Adrenal gland (tissue), 12 donors: ENCODE data around the gene NCK1. TPM values are rescaled to one million over a fixed set of nuclear protein-coding genes. Genes with fewer than 3 reads are reported as not detected.

Source experiments
- DNase-seq, 7 donors: peaks; one replicate each; pipeline ENCODE4 v3.0.0-alpha.2; 2019 to 2020
- H3K27ac ChIP-seq, 5 donors: fragments of 200-600 bp; sonication (generic) in 4 of 5; 1 replicate in 3 of 5; 2 replicates in 2 of 5; pipeline versions ENCODE4 v1.5.1 to v1.8.0; 2016 to 2020; ENCODE audit warnings: mild to moderate bottlenecking in 1 of 5
- H3K27me3 ChIP-seq: fragments of 200-600 bp; 2 replicates; pipeline ENCODE4 v1.8.0; 2021
- H3K36me3 ChIP-seq, 2 donors: fragments of 200-600 bp; replicated peaks in 1 of 2; 1 replicate in 1 of 2; 2 replicates in 1 of 2; pipeline versions ENCODE4 v1.5.1 to v1.8.0; 2018 to 2022
- H3K4me1 ChIP-seq, 2 donors: fragments of 200-600 bp; replicated peaks in 1 of 2; 1 replicate in 1 of 2; 2 replicates in 1 of 2; pipeline versions ENCODE4 v1.5.1 to v1.8.0; 2018 to 2021
- H3K4me3 ChIP-seq, 4 donors: fragments of 200-600 bp; sonication (generic) in 3 of 4; one replicate each; pipeline ENCODE4 v1.5.1; 2016 to 2018
- H3K9me3 ChIP-seq, 3 donors: fragments of 200-600 bp; sonication (generic) in 1 of 3; replicated peaks in 1 of 3; 1 replicate in 2 of 3; 2 replicates in 1 of 3; pipeline versions ENCODE4 v1.5.1 to v1.8.0; 2016 to 2021
- POLR2A ChIP-seq, 2 donors: fragments of 450-650 bp; IDR thresholded peaks; one replicate each; pipeline ENCODE4 v1.6.1; 2017; ENCODE audit warnings: antibody characterized with exemption in 2 of 2, mild to moderate bottlenecking in 2 of 2, moderate library complexity in 1 of 2
- WGBS, 4 donors: extraction: QIAGEN DNeasy Blood & Tissue Kit in 2 of 4; methylation state at CpG; one replicate each; pipeline versions ENCODE4 v1.1.5 to v1.1.7; 2013 to 2017; 5-methylcytosine and 5-hydroxymethylcytosine counted together
- intact Hi-C, 2 donors: fragments of 100-400 bp; cut with DNase I; formaldehyde crosslinking; loops; one replicate each; pipeline versions ENCODE4 v1.14.1 to v1.15.0; 2022 to 2023
- polyA plus RNA-seq, 3 donors: library from polyadenylated mRNA; stranded (reverse); fragments of 200-250 nt in 2 of 3; fragments of 350-450 nt in 1 of 3; fragmentation: Illumina TruSeq in 1 of 3; extraction: RNeasy Lipid Tissue Mini Kit (QIAGEN cat#74804) in 1 of 3; gene quantifications; one replicate each; pipeline ENCODE4 v1.2.3, GENCODE V29; 2013 to 2014
- total RNA-seq, 9 donors: library from RNA; depleted of rRNA in 4 of 9; stranded (reverse); fragments of >200 nt in 4 of 9; fragments of 120-200 nt in 1 of 9; fragmentation: NEBNext Ultra II Directional in 1 of 9; extraction: Animal tissue kit (Norgen Biotek cat#: 25700) in 1 of 9; gene quantifications; one replicate each; pipeline versions ENCODE4 v1.1.0 to v1.2.4, GENCODE V29; 2013 to 2023
- TF ChIP-seq, protein P1 (sequence below), 6 experiments: fragments of 450-650 bp in 4 of 6; fragments of 200-600 bp in 2 of 6; sonication (generic) in 1 of 6; IDR thresholded peaks; 1 replicate in 5 of 6; 2 replicates in 1 of 6; pipeline versions ENCODE4 v1.5.1 to v1.8.0; 2016 to 2021; ENCODE audit warnings: antibody characterized with exemption in 6 of 6, mild to moderate bottlenecking in 2 of 6, moderate library complexity in 1 of 6
- donor health status: healthy with polysubstance abuse.
- donor health status: Bipolar disorder and iron deficiency.
- donor health status: DM: yes; HTN: yes; CAD: no.
- donor health status: DM: no; HTN: no; CAD: no.
- donor health status: DM: no; HTN: no; CAD: no.
- donor health status: DM: yes; HTN: yes; CAD: no.

NCK1 gene
- total and polyA plus RNA-seq, 12 donors, result 6.0 to 59.2 (median 36.3) TPM

GRCh38 chr3:136920904-136921611 lies 59.0 kb downstream of the NCK1 start:
- TF ChIP-seq, protein P1, sequence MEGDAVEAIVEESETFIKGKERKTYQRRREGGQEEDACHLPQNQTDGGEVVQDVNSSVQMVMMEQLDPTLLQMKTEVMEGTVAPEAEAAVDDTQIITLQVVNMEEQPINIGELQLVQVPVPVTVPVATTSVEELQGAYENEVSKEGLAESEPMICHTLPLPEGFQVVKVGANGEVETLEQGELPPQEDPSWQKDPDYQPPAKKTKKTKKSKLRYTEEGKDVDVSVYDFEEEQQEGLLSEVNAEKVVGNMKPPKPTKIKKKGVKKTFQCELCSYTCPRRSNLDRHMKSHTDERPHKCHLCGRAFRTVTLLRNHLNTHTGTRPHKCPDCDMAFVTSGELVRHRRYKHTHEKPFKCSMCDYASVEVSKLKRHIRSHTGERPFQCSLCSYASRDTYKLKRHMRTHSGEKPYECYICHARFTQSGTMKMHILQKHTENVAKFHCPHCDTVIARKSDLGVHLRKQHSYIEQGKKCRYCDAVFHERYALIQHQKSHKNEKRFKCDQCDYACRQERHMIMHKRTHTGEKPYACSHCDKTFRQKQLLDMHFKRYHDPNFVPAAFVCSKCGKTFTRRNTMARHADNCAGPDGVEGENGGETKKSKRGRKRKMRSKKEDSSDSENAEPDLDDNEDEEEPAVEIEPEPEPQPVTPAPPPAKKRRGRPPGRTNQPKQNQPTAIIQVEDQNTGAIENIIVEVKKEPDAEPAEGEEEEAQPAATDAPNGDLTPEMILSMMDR (IDR thresholded peaks at IDR 0.05), result no peak
- TF ChIP-seq POLR2A (IDR thresholded peaks at IDR 0.05), result no peak
- no peak overlapping the region for H3K27ac ChIP-seq
- H3K4me3 ChIP-seq, result no peak overlapping the region
- H3K27me3 ChIP-seq, result no peaks in the 10 kb centered on the region
- no peaks in the 10 kb centered on the region for H3K36me3 ChIP-seq
- H3K9me3 ChIP-seq, result no peaks in the 10 kb centered on the region
- DNase-seq, result no peak
- intact Hi-C loops, result no loop called here
- H3K4me1 ChIP-seq, result peaks cover 7 to 38% of the 10 kb centered on the region in 2 donors
- 93 to 97% (median 96%) methylated on average over 4 of the region's 4 CpGs for WGBS, 4 donors

- H3K27ac ChIP-seq, result no peak overlapping the region
- H3K4me3 ChIP-seq, result no peak overlapping the region
- H3K27me3 ChIP-seq, result no peaks in the 10 kb centered on the region
- H3K9me3 ChIP-seq, result no peaks in the 10 kb centered on the region
- no peak for TF ChIP-seq POLR2A (IDR thresholded peaks at IDR 0.05)
- TF ChIP-seq, protein P1 (IDR thresholded peaks at IDR 0.05), result no peak
- DNase-seq, result no peak
- intact Hi-C loops, result no loop called here
- H3K36me3 ChIP-seq, result no peaks in the 10 kb centered on the region
- peaks cover 0 to 23% of the 10 kb centered on the region in 2 donors for H3K4me1 ChIP-seq
- WGBS, 4 donors, result 54 to 67% (median 63%) methylated on average over 7 of the region's 7 CpGs
These were observed 63.6 kb downstream of the NCK1 start for GRCh38 chr3:136925425-136926190.

DNA sequence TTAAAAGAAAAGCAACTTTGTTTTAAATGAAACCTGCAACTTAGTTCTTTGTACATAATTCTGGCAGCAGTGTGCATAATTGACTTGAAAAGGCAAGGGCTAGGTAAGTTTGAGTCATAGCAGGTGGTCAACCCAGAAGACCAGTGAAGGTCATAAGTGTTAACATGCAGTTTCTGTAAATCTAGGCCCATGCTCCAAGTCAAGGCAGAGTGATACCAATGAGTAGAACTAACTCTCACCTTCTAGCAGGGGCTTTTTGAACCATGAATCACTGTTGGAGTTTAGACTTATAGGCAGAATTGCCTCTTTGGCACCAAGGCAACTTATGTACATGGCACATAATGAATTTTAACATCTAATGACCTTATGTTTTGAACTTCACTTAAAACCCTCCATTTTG lies 66.2 kb downstream of the NCK1 start:
- H3K36me3 ChIP-seq, result no peaks in the 10 kb centered on the region
- H3K27me3 ChIP-seq, result no peaks in the 10 kb centered on the region
- no peaks in the 10 kb centered on the region for H3K9me3 ChIP-seq
- intact Hi-C loops, result no loop called here
- DNase-seq, result no peak
- TF ChIP-seq POLR2A (IDR thresholded peaks at IDR 0.05), result no peak
- TF ChIP-seq, protein P1 (IDR thresholded peaks at IDR 0.05), result no peak
- no peak overlapping the region for H3K4me3 ChIP-seq
- peaks cover 0 to 43% of the 10 kb centered on the region in 2 donors for H3K4me1 ChIP-seq
- no peak overlapping the region for H3K27ac ChIP-seq

GRCh38 chr3:136929977-136930670 lies 68.1 kb downstream of the NCK1 start:
- intact Hi-C loops, result no loop called here
- Histone ChIP-seq H3K9me3 (no peaks in the 10 kb centered on the region), H3K4me3 (peak overlapping the region in 1 of 4 donors; percentile 25), H3K36me3 (no peaks in the 10 kb centered on the region), H3K27ac (peak overlapping the region in 2 of 5 donors; percentile 13 to 27), H3K27me3 (no peaks in the 10 kb centered on the region), H3K4me1 (peaks cover 0 to 38% of the 10 kb centered on the region in 2 donors)
- WGBS, 4 donors, result 28 to 33% (median 30%) methylated on average over 4 of the region's 4 CpGs
- peak; percentile 40 to 76 (median 62) for DNase-seq
- TF ChIP-seq POLR2A (IDR thresholded peaks at IDR 0.05), result no peak
- TF ChIP-seq, protein P1 (IDR thresholded peaks at IDR 0.05), result no peak
